HG03354 (cell line): ENCODE measurements around the gene MAGEB17.

Experiments used
- ATAC-seq: cut with Tn5 transposase; IDR thresholded peaks from one replicate; pipeline ENCODE4 v1.9.1; 2021; ENCODE audit warnings: mild to moderate bottlenecking; ENCODE audit not compliant: unreplicated experiment, poor library complexity, severe bottlenecking

MAGEB17 gene

DNA sequence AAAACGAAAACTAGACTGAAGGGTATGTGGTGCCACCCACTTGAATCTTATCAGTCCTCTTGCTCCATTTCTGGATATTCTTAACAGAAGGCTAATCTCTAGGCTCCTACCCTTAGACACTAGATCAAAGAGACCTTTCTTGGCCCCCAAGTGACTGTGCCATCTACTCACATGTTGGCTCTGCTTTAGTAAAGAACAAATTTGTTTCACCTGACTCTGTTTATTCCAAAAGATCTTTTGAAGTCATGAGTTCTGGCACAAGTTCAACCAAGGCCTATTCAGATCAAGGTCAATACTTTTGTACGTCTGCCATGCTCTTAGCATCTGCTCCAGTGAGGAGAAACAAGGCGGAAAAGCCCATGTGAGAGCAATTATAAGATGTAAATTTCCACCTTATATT is 37.3 kb downstream of the MAGEB17 start:
- no peak for ATAC-seq

DNA sequence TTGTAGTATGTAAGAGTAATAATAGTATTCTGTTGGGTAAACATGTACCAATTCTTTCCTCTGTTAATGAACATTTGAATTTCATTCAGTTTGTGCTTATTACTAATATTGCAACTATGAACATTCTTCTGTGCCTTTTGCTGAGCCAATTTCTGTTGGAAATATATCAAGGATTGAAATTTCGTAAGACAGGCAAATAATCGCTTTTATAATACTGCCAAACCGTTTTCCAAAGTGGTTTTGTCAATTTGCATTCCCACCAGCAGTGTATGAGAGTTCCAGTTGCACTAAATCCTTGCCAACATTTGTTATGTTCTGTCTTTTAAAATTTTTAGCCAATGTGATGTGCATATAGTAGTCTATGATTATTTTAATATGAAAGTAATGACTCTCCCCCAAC is 38.6 kb downstream of the MAGEB17 start:
- no peak for ATAC-seq

DNA sequence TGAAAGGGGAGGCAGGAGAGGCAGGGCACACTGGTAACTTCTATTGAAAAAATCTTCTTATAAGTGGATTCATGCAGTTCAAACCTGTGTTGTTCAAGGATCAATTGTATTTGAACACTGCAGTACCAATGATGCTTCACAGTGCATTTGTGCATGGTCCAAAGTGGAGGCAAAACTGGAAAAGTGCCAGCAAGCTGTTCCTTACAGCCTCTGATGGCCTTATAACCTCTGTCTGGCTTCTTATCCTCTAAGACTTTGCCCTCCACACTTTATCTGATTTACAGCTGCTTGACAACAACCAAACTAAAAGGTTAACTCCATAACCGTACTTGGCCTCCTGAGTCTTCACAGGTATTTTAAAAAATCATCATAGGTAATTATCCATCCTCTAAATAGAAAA is 40.4 kb downstream of the MAGEB17 start:
- ATAC-seq: no peak

DNA sequence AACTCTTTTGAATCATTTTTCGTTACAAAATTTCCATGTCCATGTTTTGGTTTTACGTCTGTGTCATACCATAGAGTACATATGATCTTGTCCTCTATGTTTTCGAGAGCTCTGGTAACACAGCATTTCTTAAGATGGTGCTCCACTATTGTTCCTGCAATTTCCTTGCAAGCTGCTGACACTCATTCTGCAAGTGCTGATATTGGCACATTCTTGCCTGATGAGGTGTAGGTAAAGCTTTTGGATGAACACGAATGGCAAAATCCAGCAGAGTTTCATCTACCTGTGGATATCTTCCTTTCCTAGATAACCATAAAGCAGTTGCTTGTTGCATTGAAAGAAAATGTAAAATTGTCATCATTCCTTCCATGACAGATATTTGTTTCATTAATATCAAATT is 41.3 kb downstream of the MAGEB17 start:
- no peak for ATAC-seq

DNA sequence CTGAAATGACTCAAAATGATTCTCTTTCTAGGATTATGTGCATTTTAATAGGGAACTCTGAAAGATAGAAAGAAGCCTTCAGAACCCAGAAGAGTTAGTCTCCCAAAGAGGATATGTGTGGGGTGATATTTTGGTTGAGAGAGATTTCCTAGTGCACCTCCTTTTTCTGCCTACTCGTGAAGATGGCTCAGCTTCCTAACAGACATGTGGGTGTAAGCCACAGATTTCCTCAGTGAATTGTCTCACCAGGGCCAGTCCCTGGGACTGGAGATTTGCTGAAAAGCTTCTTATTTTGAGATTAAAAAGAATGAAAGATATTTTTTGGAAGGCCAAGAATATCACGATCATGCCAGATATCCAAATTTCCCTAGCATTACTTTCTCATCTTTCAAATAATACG is 42.8 kb downstream of the MAGEB17 start:
- no peak for ATAC-seq

DNA sequence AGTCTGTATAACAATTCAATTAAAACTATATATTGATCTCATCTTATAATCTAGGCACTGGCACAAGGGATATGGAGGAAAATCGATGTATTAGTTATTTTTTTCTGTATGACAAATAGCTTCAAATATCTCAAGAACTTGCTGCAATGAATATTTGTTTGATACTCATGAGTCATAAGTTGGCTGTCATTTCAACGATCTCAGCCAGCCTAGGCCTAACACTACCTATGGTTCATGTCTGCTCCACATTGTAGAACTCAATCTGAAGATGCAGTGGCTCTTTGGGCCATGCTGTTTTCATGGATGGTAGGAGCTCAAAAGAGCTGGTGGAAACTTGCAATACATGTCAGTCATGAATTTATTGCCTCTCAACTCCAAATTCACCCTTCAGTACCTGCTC is 44.7 kb downstream of the MAGEB17 start:
- ATAC-seq: no peak

DNA sequence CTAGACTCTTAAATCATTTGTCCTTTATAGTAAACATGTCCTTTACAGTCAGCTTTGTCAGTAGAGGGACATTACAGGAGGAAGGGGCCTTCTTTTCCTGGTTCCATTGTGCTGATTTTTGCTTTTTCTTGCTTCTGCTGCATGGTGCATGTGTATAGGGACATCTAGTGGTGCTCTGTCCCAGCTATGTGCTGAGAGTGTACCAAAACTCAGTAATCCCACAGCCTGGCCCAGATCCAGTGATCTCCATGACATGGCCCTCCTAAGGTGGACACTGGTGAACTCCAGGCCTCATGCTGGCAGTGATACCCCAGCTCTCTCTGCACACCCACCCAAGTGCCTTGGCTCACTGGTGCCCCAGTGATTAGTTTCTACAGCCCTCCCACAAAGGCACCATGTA is 45.2 kb downstream of the MAGEB17 start:
- ATAC-seq: no peak

DNA sequence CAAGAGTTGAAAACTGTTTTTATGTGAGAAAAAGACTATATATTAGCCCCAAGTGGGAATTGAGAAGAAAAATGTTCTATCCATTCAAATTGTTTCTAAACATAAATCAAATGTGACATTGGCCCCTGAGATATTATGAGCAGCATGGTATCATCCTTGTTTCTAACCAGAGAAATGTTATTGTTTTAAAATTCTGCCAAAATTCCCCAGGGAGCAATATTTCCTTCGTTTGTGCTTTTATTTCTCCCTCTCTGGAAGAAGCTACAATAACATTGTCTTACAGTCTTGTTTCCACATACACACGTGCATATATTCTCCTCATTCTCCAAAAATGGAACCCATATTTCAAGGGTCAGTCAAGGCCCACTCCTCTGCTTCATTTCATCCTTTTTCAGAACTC is 46.7 kb downstream of the MAGEB17 start:
- no peak for ATAC-seq

DNA sequence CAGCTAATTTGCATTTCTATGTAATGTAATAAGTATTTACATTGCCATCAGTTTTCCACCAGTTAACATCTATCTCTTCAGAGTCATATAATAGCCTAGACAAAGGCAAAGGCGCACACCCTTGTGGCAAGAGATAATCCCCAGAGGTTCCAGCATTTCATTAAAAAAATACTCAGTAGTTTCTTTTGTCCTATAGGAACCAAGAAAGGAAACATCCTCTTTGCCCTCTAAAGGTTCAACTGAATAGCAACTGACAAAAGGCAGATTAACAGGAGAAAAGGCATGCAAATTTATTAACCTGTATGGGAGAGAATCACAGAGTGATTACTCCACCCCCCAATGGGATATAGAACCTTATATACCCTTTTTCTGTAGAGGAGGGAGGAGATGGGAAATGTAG is 48.4 kb downstream of the MAGEB17 start:
- ATAC-seq: no peak
